ENCODE results near the gene ANKRD27.

GRCh38 chr19:32567486-32567885 lies 107.5 kb downstream of the ANKRD27 start:
- TF ChIP-seq, protein P1, sequence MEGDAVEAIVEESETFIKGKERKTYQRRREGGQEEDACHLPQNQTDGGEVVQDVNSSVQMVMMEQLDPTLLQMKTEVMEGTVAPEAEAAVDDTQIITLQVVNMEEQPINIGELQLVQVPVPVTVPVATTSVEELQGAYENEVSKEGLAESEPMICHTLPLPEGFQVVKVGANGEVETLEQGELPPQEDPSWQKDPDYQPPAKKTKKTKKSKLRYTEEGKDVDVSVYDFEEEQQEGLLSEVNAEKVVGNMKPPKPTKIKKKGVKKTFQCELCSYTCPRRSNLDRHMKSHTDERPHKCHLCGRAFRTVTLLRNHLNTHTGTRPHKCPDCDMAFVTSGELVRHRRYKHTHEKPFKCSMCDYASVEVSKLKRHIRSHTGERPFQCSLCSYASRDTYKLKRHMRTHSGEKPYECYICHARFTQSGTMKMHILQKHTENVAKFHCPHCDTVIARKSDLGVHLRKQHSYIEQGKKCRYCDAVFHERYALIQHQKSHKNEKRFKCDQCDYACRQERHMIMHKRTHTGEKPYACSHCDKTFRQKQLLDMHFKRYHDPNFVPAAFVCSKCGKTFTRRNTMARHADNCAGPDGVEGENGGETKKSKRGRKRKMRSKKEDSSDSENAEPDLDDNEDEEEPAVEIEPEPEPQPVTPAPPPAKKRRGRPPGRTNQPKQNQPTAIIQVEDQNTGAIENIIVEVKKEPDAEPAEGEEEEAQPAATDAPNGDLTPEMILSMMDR (IDR thresholded peaks at IDR 0.05) = no peak
- no peak for TF ChIP-seq POLR2A (IDR thresholded peaks at IDR 0.05)

Measured in heart left ventricle (tissue), 13 donors.